Sigmoid colon (tissue), 4 donors: ENCODE data around the gene ADAMTSL2.

Experiments
- EP300 ChIP-seq, 4 donors: sonication (generic); formaldehyde crosslinking; IDR thresholded peaks; one replicate each; pipeline ENCODE4 v1.6.1; 2017; ENCODE audit warnings: antibody characterized with exemption in 4 of 4
- POLR2A ChIP-seq, 2 donors: fragments of 450-650 bp; IDR thresholded peaks; one replicate each; pipeline ENCODE4 v1.6.1; 2016; ENCODE audit warnings: antibody characterized with exemption in 2 of 2, mild to moderate bottlenecking in 2 of 2, moderate library complexity in 2 of 2
- POLR2AphosphoS5 ChIP-seq, 4 donors: sonication (generic); formaldehyde crosslinking; IDR thresholded peaks; one replicate each; pipeline ENCODE4 v1.6.1; 2017; ENCODE audit warnings: antibody characterized with exemption in 4 of 4
- TF ChIP-seq, protein P1 (sequence below), 4 experiments: fragments of 450-650 bp in 3 of 4; fragments of 200-600 bp in 1 of 4; IDR thresholded peaks; one replicate each; pipeline ENCODE4 v1.5.1; 2016 to 2019; ENCODE audit warnings: antibody characterized with exemption in 4 of 4, mild to moderate bottlenecking in 3 of 4, moderate library complexity in 2 of 4

DNA sequence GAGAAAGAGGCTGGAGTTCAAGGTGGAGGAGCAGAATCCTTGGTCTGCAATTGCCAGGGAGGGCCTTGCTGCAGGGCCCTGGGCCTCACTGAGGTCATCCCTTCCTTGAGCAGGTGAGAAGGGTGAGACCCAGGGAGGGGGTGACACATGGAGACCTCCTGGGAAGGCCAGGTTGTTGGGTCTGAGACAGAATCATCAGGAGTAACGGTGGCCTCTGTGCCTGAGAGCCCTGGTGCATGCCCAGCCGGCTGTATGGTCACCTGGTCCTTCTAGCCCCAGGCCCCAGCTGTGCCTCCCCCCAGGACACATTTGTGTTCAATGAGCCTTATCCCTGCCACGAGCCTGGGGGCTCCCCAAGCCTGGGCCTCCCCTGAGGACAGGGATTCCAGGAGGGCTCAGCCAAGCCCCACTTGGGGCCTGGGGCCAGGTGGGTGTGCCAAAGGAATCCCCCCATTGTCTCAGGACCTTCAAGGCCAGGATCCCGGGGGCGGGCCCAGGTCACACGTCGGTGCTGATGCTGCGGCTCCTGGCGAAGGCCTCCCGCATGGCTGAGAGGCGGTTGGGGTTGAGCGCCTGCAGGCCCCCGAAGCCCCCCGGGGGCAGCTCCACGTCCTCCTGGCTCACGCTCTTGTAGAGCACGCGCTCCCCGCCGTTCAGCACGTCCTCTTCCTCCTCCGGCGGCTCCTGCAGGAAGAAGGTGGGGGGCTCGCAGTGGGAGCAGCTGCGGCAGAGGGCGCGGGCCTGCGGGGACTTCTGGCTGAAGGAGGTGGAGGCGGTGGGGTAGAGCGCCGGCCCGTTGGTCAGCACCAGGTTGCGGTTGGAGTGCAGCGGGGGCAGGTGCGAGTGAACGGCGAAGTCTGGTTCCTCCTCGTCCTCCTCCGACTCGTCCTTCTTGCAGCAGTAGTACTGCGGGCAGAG lies 44.3 kb downstream of the ADAMTSL2 start:
- no peak for TF ChIP-seq POLR2A (IDR thresholded peaks at IDR 0.05)
- TF ChIP-seq, protein P1, sequence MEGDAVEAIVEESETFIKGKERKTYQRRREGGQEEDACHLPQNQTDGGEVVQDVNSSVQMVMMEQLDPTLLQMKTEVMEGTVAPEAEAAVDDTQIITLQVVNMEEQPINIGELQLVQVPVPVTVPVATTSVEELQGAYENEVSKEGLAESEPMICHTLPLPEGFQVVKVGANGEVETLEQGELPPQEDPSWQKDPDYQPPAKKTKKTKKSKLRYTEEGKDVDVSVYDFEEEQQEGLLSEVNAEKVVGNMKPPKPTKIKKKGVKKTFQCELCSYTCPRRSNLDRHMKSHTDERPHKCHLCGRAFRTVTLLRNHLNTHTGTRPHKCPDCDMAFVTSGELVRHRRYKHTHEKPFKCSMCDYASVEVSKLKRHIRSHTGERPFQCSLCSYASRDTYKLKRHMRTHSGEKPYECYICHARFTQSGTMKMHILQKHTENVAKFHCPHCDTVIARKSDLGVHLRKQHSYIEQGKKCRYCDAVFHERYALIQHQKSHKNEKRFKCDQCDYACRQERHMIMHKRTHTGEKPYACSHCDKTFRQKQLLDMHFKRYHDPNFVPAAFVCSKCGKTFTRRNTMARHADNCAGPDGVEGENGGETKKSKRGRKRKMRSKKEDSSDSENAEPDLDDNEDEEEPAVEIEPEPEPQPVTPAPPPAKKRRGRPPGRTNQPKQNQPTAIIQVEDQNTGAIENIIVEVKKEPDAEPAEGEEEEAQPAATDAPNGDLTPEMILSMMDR (IDR thresholded peaks at IDR 0.05): no peak
- no peak for TF ChIP-seq POLR2AphosphoS5 (IDR thresholded peaks at IDR 0.05)
- no peak for TF ChIP-seq EP300 (IDR thresholded peaks at IDR 0.05)
